Ovary (tissue), 10 donors: ENCODE measurements around the gene OTOP2. TPM values are rescaled to one million over a fixed set of nuclear protein-coding genes. Genes with fewer than 3 reads are reported as not detected.
A peak's percentile ranks its signal among the peaks of the same experiment; 100 is the strongest.

ENCODE experiments used
- DNase-seq, 5 donors: peaks; one replicate each; pipeline ENCODE4 v3.0.0-alpha.2; 2019 to 2020
- H3K27ac ChIP-seq, 2 donors: fragments of 200-600 bp; one replicate each; pipeline versions ENCODE4 v1.5.1 to v1.8.0; 2019 to 2022
- H3K27me3 ChIP-seq: fragments of 200-600 bp; one replicate; pipeline ENCODE4 v1.8.0; 2022
- H3K36me3 ChIP-seq: fragments of 200-600 bp; sonication (generic); one replicate; pipeline ENCODE4 v1.5.1; 2019
- H3K4me1 ChIP-seq: one replicate; pipeline ENCODE4 v1.8.1; 2013; ENCODE audit warnings: mild to moderate bottlenecking, moderate library complexity; ENCODE audit not compliant: insufficient read depth
- H3K4me3 ChIP-seq: fragments of 200-600 bp; sonication (generic); one replicate; pipeline ENCODE4 v1.5.1; 2017
- H3K9me3 ChIP-seq, 2 donors: fragments of 200-600 bp in 1 of 2; sonication (generic) in 1 of 2; one replicate each; pipeline versions ENCODE4 v1.5.1 to v1.8.1; 2013 to 2019; ENCODE audit warnings: mild to moderate bottlenecking in 1 of 2, moderate library complexity in 1 of 2
- CTCF ChIP-seq, 3 donors: fragments of 450-650 bp in 2 of 3; fragments of 200-600 bp in 1 of 3; IDR thresholded peaks; one replicate each; pipeline versions ENCODE4 v1.5.1 to v1.8.0; 2016 to 2022; ENCODE audit warnings: antibody characterized with exemption in 3 of 3, mild to moderate bottlenecking in 1 of 3
- EP300 ChIP-seq: sonication (generic); formaldehyde crosslinking; IDR thresholded peaks from one replicate; pipeline ENCODE4 v1.6.1; 2017; ENCODE audit warnings: antibody characterized with exemption
- POLR2A ChIP-seq: fragments of 450-650 bp; IDR thresholded peaks from one replicate; pipeline ENCODE4 v1.6.1; 2017; ENCODE audit warnings: antibody characterized with exemption, mild to moderate bottlenecking, moderate library complexity
- WGBS, 3 donors: extraction: QIAGEN DNeasy Blood & Tissue Kit in 1 of 3; methylation state at CpG; one replicate each; pipeline versions ENCODE4 v1.1.5 to v1.1.7; 2013 to 2017; 5-methylcytosine and 5-hydroxymethylcytosine counted together
- intact Hi-C, 4 donors: fragments of 100-400 bp; cut with DNase I; formaldehyde crosslinking; loops; one replicate each; pipeline versions ENCODE4 v1.11.0 to v1.15.1; 2022 to 2023
- long read RNA-seq, 3 donors: library from polyadenylated mRNA in 2 of 3; unstranded in 2 of 3; transcript quantifications; one replicate each; pipeline ENCODE4 v2.0.0 and lab custom pipeline, GENCODE V29; 2021 to 2026
- polyA plus RNA-seq, 2 donors: library from polyadenylated mRNA; stranded (reverse); fragments of 200-250 nt in 1 of 2; fragments of 350-450 nt in 1 of 2; fragmentation: Illumina TruSeq in 1 of 2; extraction: RNeasy Lipid Tissue Mini Kit (QIAGEN cat#74804) in 1 of 2; gene quantifications; one replicate each; pipeline ENCODE4 v1.2.3, GENCODE V29; 2013 to 2014
- total RNA-seq, 7 donors: library from RNA; depleted of rRNA in 2 of 7; stranded (reverse); fragments of >200 nt in 2 of 7; fragmentation: NEBNext Ultra II Directional in 3 of 7; extraction: Animal tissue kit (Norgen Biotek cat#: 25700) in 3 of 7; gene quantifications; one replicate each; pipeline versions ENCODE4 v1.1.0 to v1.2.4, GENCODE V29; 2016 to 2023
- donor health status: DM: no; HTN: no; CAD: no; lungs with moderate emphysema.
- donor health status: DM: no; HTN: no; CAD: no.
- donor health status: Bipolar disorder and iron deficiency.
- donor health status: DM: yes; HTN: yes; CAD: no.
- donor health status: DM: no; HTN: no; CAD: no.
- donor health status: DM: yes; HTN: yes; CAD: no.

Gene OTOP2
- total RNA-seq, result not detected
- polyA plus RNA-seq, result not detected
- long read RNA-seq, donor 1, result 0 reads
- long read RNA-seq, donor 2, result 0 reads
- long read RNA-seq, donor 3, result 0 reads

GRCh38 chr17:74924250-74924948 lies at the start of gene OTOP2:
Gene OTOP2 (plus strand): TSS chr17:74924273. CDS start chr17:74924633, 360 bp downstream.
- Histone ChIP-seq H3K36me3 (no peaks in the 10 kb centered on the region), H3K4me1 (peaks cover 6% of the 10 kb centered on the region), H3K27me3 (peaks cover 4% of the 10 kb centered on the region), H3K27ac (no peak within 1 kb of the TSS), H3K9me3 (no peaks in the 10 kb centered on the region), H3K4me3 (peak within 1 kb of the TSS; percentile 31)
- TF ChIP-seq EP300, result no peak
- TF ChIP-seq POLR2A, result no peak
- no peak for TF ChIP-seq CTCF (IDR thresholded peaks at IDR 0.05)
- intact Hi-C loops, result no loop called here
- no peak for DNase-seq
- WGBS, 3 donors, result 1 to 2% (median 1%) methylated on average over 39 to 54 of the region's 54 CpGs

GRCh38 chr17:74874615-74875037 lies 49.4 kb upstream of the OTOP2 start:
- DNase-seq, result no peak
- 95 to 97% (median 97%) methylated on average over 5 of the region's 5 CpGs for WGBS, 3 donors
- H3K4me1 ChIP-seq, result peaks cover 14% of the 10 kb centered on the region
- no peaks in the 10 kb centered on the region for H3K36me3 ChIP-seq
- intact Hi-C loops, result no loop called here
- no peak overlapping the region for H3K27ac ChIP-seq
- no peaks in the 10 kb centered on the region for H3K27me3 ChIP-seq
- H3K4me3 ChIP-seq, result no peak overlapping the region
- H3K9me3 ChIP-seq, result no peaks in the 10 kb centered on the region
- no peak for TF ChIP-seq EP300
- TF ChIP-seq CTCF (IDR thresholded peaks at IDR 0.05), result no peak

- no peak overlapping the region for H3K27ac ChIP-seq
- H3K4me1 ChIP-seq, result peaks cover 10% of the 10 kb centered on the region
- no peaks in the 10 kb centered on the region for H3K27me3 ChIP-seq
- no peaks in the 10 kb centered on the region for H3K36me3 ChIP-seq
- 22 to 32% (median 23%) methylated on average over 5 of the region's 5 CpGs for WGBS, 3 donors
- DNase-seq, result peak in 1 of 5 donors; percentile 41
- no peak overlapping the region for H3K4me3 ChIP-seq
- H3K9me3 ChIP-seq, result no peaks in the 10 kb centered on the region
- intact Hi-C loops, result no loop called here
- TF ChIP-seq CTCF (IDR thresholded peaks at IDR 0.05) (no peak), EP300 (no peak), POLR2A (no peak)
Observed at GRCh38 chr17:74875155-74875976, 48.7 kb upstream of the OTOP2 start.

- Histone ChIP-seq H3K4me1 (peaks cover 10% of the 10 kb centered on the region), H3K9me3 (no peaks in the 10 kb centered on the region), H3K27ac (no peak overlapping the region), H3K36me3 (no peaks in the 10 kb centered on the region), H3K4me3 (no peak overlapping the region), H3K27me3 (no peaks in the 10 kb centered on the region)
- no peak for DNase-seq
- TF ChIP-seq EP300 (no peak), POLR2A (no peak), CTCF (IDR thresholded peaks at IDR 0.05) (no peak)
- 39 to 44% (median 44%) methylated on average over 6 of the region's 6 CpGs for WGBS, 3 donors
- intact Hi-C loops, result no loop called here
Observed at GRCh38 chr17:74875977-74876593, 48.0 kb upstream of the OTOP2 start.
